ENCODE measurements around the gene SCO2. TPM values are rescaled to one million over a fixed set of nuclear protein-coding genes. Genes with fewer than 3 reads are reported as not detected.
"Not testable (repeated sequence)": the region's sequence is repeated elsewhere in the genome, so short reads cannot be mapped to it uniquely, and the experiment has no call there.

The SCO2 gene
- total RNA-seq, 1 experiment from 2014 or later: 3.0 TPM

- Histone ChIP-seq H3K27me3 (ENCODE audit: insufficient read depth, low read depth) (no peaks in the 10 kb centered on the region), H4K20me1 (ENCODE audit: insufficient read depth) (peaks cover 28% of the 10 kb centered on the region), H3K4me3 (no peak overlapping the region), H3K4me2 (no peak overlapping the region), H3F3A (ENCODE audit: insufficient read depth, low read depth) (peaks cover 23% of the 10 kb centered on the region), H3K79me2 (ENCODE audit: low read depth) (peaks cover 29% of the 10 kb centered on the region), H2AFZ (no peak overlapping the region), H3K9me3 (ENCODE audit: insufficient read depth, low read depth) (no peaks in the 10 kb centered on the region), H3K27ac (no peak overlapping the region), H3K36me3 (ENCODE audit: low read depth) (peaks cover 26% of the 10 kb centered on the region), H3K9me2 (ENCODE audit: insufficient read depth) (no peaks in the 10 kb centered on the region), H3K4me1 (replicated peaks; ENCODE audit: insufficient read depth) (peaks cover 12% of the 10 kb centered on the region)
- no peak for DNase-seq
- POLR2A ChIA-PET (ENCODE audit: unreplicated experiment): no interaction called here
- intact Hi-C loops (cut with micrococcal nuclease; ENCODE audit: unreplicated experiment): no loop called here
- BruUV-seq (replicated peaks): no TSS peak
- TF ChIP-seq CTCF (conservative IDR thresholded peaks at IDR 0.05) (no peak), EZH2 (IDR thresholded peaks at IDR 0.05; ENCODE audit: low read depth) (no peak)
- CTCF ChIA-PET: interaction anchor here (0.5 kb wide), 1 partner anchor 22 kb away, joined by 14 read pairs; no protein-coding TSS in a partner anchor
These were observed 4.5 kb downstream of the SCO2 start for GRCh38 chr22:50520826-50521453.

GRCh38 chr22:50520184-50520583 is 5.2 kb downstream of the SCO2 start:
- BruUV-seq (replicated peaks); CTCF ChIA-PET; H3K9me2 ChIP-seq (ENCODE audit: insufficient read depth); intact Hi-C loops (cut with micrococcal nuclease; ENCODE audit: unreplicated experiment); H3K4me3 ChIP-seq; H2AFZ ChIP-seq; POLR2A ChIA-PET (ENCODE audit: unreplicated experiment); H3K4me2 ChIP-seq; H3K27ac ChIP-seq; DNase-seq; H3K27me3 ChIP-seq (ENCODE audit: insufficient read depth, low read depth); H3K9me3 ChIP-seq (ENCODE audit: insufficient read depth, low read depth): not testable (repeated sequence)
- peaks cover 32% of the 10 kb centered on the region for H3K79me2 ChIP-seq (ENCODE audit: low read depth)
- H3K4me1 ChIP-seq (replicated peaks; ENCODE audit: insufficient read depth): peaks cover 12% of the 10 kb centered on the region
- H3F3A ChIP-seq (ENCODE audit: insufficient read depth, low read depth): peaks cover 19% of the 10 kb centered on the region
- H3K36me3 ChIP-seq (ENCODE audit: low read depth): peaks cover 26% of the 10 kb centered on the region
- peaks cover 32% of the 10 kb centered on the region for H4K20me1 ChIP-seq (ENCODE audit: insufficient read depth)

- TF ChIP-seq EZH2 (IDR thresholded peaks at IDR 0.05; ENCODE audit: low read depth) (no peak), CTCF (conservative IDR thresholded peaks at IDR 0.05) (no peak)
- peaks cover 14% of the 10 kb centered on the region; the same call in 1 of the 2 replicates for H3F3A ChIP-seq (ENCODE audit: insufficient read depth, low read depth)
- H4K20me1 ChIP-seq (ENCODE audit: insufficient read depth): peaks cover 34% of the 10 kb centered on the region
- H3K36me3 ChIP-seq (ENCODE audit: low read depth): peaks cover 26% of the 10 kb centered on the region
- DNase-seq: no peak
- no peak overlapping the region for H3K27ac ChIP-seq
- H3K27me3 ChIP-seq (ENCODE audit: insufficient read depth, low read depth): no peaks in the 10 kb centered on the region
- ChIA-PET CTCF (no interaction called here), POLR2A (ENCODE audit: unreplicated experiment) (no interaction called here)
- no peak overlapping the region for H2AFZ ChIP-seq
- H3K4me3 ChIP-seq: no peak overlapping the region
- no peak overlapping the region for H3K4me2 ChIP-seq
- BruUV-seq (replicated peaks): no TSS peak
- peaks cover 9% of the 10 kb centered on the region for H3K4me1 ChIP-seq (replicated peaks; ENCODE audit: insufficient read depth)
- no peaks in the 10 kb centered on the region for H3K9me3 ChIP-seq (ENCODE audit: insufficient read depth, low read depth)
- H3K79me2 ChIP-seq (ENCODE audit: low read depth): peaks cover 37% of the 10 kb centered on the region
- intact Hi-C loops (cut with micrococcal nuclease; ENCODE audit: unreplicated experiment): no loop called here
- H3K9me2 ChIP-seq (ENCODE audit: insufficient read depth): no peaks in the 10 kb centered on the region
These were observed 6.2 kb downstream of the SCO2 start for GRCh38 chr22:50519151-50519550.

- CTCF ChIA-PET: no interaction called here
- no peak for DNase-seq
- no TSS peak for BruUV-seq (replicated peaks)
These were observed 6.8 kb downstream of the SCO2 start for GRCh38 chr22:50518606-50519005.

More at GRCh38 chr22:50518606-50519005, 6.8 kb downstream of the SCO2 start:
- H3K4me3 ChIP-seq: no peak overlapping the region
- TF ChIP-seq EZH2 (IDR thresholded peaks at IDR 0.05; ENCODE audit: low read depth) (no peak), CTCF (conservative IDR thresholded peaks at IDR 0.05) (no peak)
- H4K20me1 ChIP-seq (ENCODE audit: insufficient read depth): peaks cover 29% of the 10 kb centered on the region
- H3K9me3 ChIP-seq (ENCODE audit: insufficient read depth, low read depth): no peaks in the 10 kb centered on the region
- no peak overlapping the region for H3K4me2 ChIP-seq
- H3K27ac ChIP-seq: no peak overlapping the region
- H3K4me1 ChIP-seq (replicated peaks; ENCODE audit: insufficient read depth): peaks cover 3% of the 10 kb centered on the region; the same call in 1 of the 2 replicates
- POLR2A ChIA-PET (ENCODE audit: unreplicated experiment): no interaction called here
- peaks cover 9% of the 10 kb centered on the region; the same call in 1 of the 2 replicates for H3F3A ChIP-seq (ENCODE audit: insufficient read depth, low read depth)
- H2AFZ ChIP-seq: no peak overlapping the region
- no peaks in the 10 kb centered on the region for H3K9me2 ChIP-seq (ENCODE audit: insufficient read depth)
- H3K36me3 ChIP-seq (ENCODE audit: low read depth): peaks cover 26% of the 10 kb centered on the region
- H3K79me2 ChIP-seq (ENCODE audit: low read depth): peaks cover 37% of the 10 kb centered on the region
- intact Hi-C loops (cut with micrococcal nuclease; ENCODE audit: unreplicated experiment): no loop called here
- H3K27me3 ChIP-seq (ENCODE audit: insufficient read depth, low read depth): no peaks in the 10 kb centered on the region
